GM11168 (cell line): ENCODE measurements around the gene PSMB5.

Source experiments
- in situ Hi-C: fragments of 300-500 bp; cut with MboI; formaldehyde crosslinking; loops from one replicate; pipeline ENCODE4 v1.12.0; 2022; ENCODE audit warnings: low sequenced_read_pairs; ENCODE audit not compliant: unreplicated experiment

The PSMB5 gene

GRCh38 chr14:22996768-22997654 is 37.7 kb downstream of the PSMB5 start:
- in situ Hi-C loops: no loop called here

- in situ Hi-C loops: no loop called here
These were observed 38.6 kb downstream of the PSMB5 start for GRCh38 chr14:22995889-22996625.

GRCh38 chr14:22994762-22995275 is 39.9 kb downstream of the PSMB5 start:
- in situ Hi-C loops: loop anchor here (5.0 kb wide), 1 partner anchor 72 kb away; no protein-coding TSS in a partner anchor

- in situ Hi-C loops: loop anchor here (5.0 kb wide), 1 partner anchor 74 kb away; no protein-coding TSS in a partner anchor
These were observed 41.2 kb downstream of the PSMB5 start for GRCh38 chr14:22993517-22993916.

GRCh38 chr14:22991852-22992251 is 42.8 kb downstream of the PSMB5 start:
- in situ Hi-C loops: loop anchor here (5.0 kb wide), 1 partner anchor 75 kb away; no protein-coding TSS in a partner anchor

GRCh38 chr14:22987291-22987690 is 47.4 kb downstream of the PSMB5 start:
- in situ Hi-C loops: loop anchor here (10.0 kb wide), 1 partner anchor 592 kb away; no protein-coding TSS in a partner anchor

- in situ Hi-C loops: loop anchor here (10.0 kb wide), 1 partner anchor 592 kb away; no protein-coding TSS in a partner anchor
These were observed 48.1 kb downstream of the PSMB5 start for GRCh38 chr14:22986508-22987054.

- in situ Hi-C loops: loop anchor here (10.0 kb wide), 1 partner anchor 591 kb away; no protein-coding TSS in a partner anchor
These were observed 48.7 kb downstream of the PSMB5 start for GRCh38 chr14:22985894-22986507.

- in situ Hi-C loops: loop anchor here (10.0 kb wide), 1 partner anchor 590 kb away; no protein-coding TSS in a partner anchor
These were observed 49.6 kb downstream of the PSMB5 start for GRCh38 chr14:22984959-22985658.

GRCh38 chr14:22982477-22983245 is 52.0 kb downstream of the PSMB5 start, which contains the start of gene AJUBA:
TSS of gene AJUBA (minus strand) at chr14:22982551. CDS start at chr14:22982266, 285 bp downstream.
- in situ Hi-C loops: loop anchor here (10.0 kb wide), 1 partner anchor 588 kb away; no protein-coding TSS in a partner anchor

GRCh38 chr14:22981876-22982476 is 52.7 kb downstream of the PSMB5 start:
- in situ Hi-C loops: loop anchor here (10.0 kb wide), 1 partner anchor 587 kb away; no protein-coding TSS in a partner anchor

- in situ Hi-C loops: loop anchor here (10.0 kb wide), 1 partner anchor 586 kb away; no protein-coding TSS in a partner anchor
These were observed 53.4 kb downstream of the PSMB5 start for GRCh38 chr14:22981090-22981875.

GRCh38 chr14:22980672-22981089 is 54.0 kb downstream of the PSMB5 start:
- in situ Hi-C loops: loop anchor here (10.0 kb wide), 1 partner anchor 586 kb away; no protein-coding TSS in a partner anchor

- in situ Hi-C loops: loop anchor here (10.0 kb wide), 1 partner anchor 585 kb away; no protein-coding TSS in a partner anchor
These were observed 54.8 kb downstream of the PSMB5 start for GRCh38 chr14:22979748-22980392.

- in situ Hi-C loops: no loop called here
These were observed 55.6 kb downstream of the PSMB5 start for GRCh38 chr14:22978981-22979671.

- in situ Hi-C loops: no loop called here
These were observed 56.2 kb downstream of the PSMB5 start for GRCh38 chr14:22978487-22978837.
